GM21381 (cell line): ENCODE data around the gene SNTA1.
A peak's percentile ranks its signal among the peaks of the same experiment; 100 is the strongest.
"Not testable (repeated sequence)": the region's sequence is repeated elsewhere in the genome, so short reads cannot be mapped to it uniquely, and the experiment has no call there.

Experiments used
- ATAC-seq: cut with Tn5 transposase; IDR thresholded peaks from one replicate; pipeline ENCODE4 v1.9.1; 2021; ENCODE audit warnings: mild to moderate bottlenecking, moderate library complexity; ENCODE audit not compliant: unreplicated experiment

The SNTA1 gene

GRCh38 chr20:33433465-33434234 is 9.9 kb downstream of the SNTA1 start:
- ATAC-seq, result no peak

GRCh38 chr20:33431797-33432381 is 11.7 kb downstream of the SNTA1 start:
- no peak for ATAC-seq

GRCh38 chr20:33423875-33424274 is 19.7 kb downstream of the SNTA1 start:
- ATAC-seq, result not testable (repeated sequence)

- no peak for ATAC-seq
These were observed 20.3 kb downstream of the SNTA1 start for GRCh38 chr20:33423141-33423834.

GRCh38 chr20:33419140-33419974 is 24.2 kb downstream of the SNTA1 start:
- no peak for ATAC-seq

- ATAC-seq, result no peak
These were observed 25.5 kb downstream of the SNTA1 start for GRCh38 chr20:33418033-33418432.

GRCh38 chr20:33415948-33416347 is 27.6 kb downstream of the SNTA1 start:
- ATAC-seq, result no peak

GRCh38 chr20:33412484-33412838 is 31.1 kb downstream of the SNTA1 start:
- ATAC-seq, result no peak

- ATAC-seq, result no peak
These were observed 31.7 kb downstream of the SNTA1 start for GRCh38 chr20:33411711-33412483.

GRCh38 chr20:33411242-33411641 is 32.3 kb downstream of the SNTA1 start:
- ATAC-seq, result no peak

- ATAC-seq, result no peak
These were observed 33.4 kb downstream of the SNTA1 start for GRCh38 chr20:33410081-33410742.

- peak; percentile 55 for ATAC-seq
These were observed 34.6 kb downstream of the SNTA1 start for GRCh38 chr20:33408716-33409654.

GRCh38 chr20:33408313-33408712 is 35.2 kb downstream of the SNTA1 start:
- no peak for ATAC-seq

GRCh38 chr20:33407796-33408195 is 35.8 kb downstream of the SNTA1 start:
- no peak for ATAC-seq

- ATAC-seq, result no peak
These were observed 36.3 kb downstream of the SNTA1 start for GRCh38 chr20:33407251-33407650.

GRCh38 chr20:33404281-33404680 is 39.3 kb downstream of the SNTA1 start:
- ATAC-seq, result no peak

- no peak for ATAC-seq
These were observed 41.6 kb downstream of the SNTA1 start for GRCh38 chr20:33401921-33402369.

- no peak for ATAC-seq
These were observed 42.2 kb downstream of the SNTA1 start, which contains the start of gene CDK5RAP1 for GRCh38 chr20:33401184-33401920. CDK5RAP1 (minus strand) TSS chr20:33401519; CDS start chr20:33397064, 4,455 bp downstream.
